Measurements from ENCODE around the gene ITSN1.
"Not testable (repeated sequence)": the region's sequence is repeated elsewhere in the genome, so short reads cannot be mapped to it uniquely, and the experiment has no call there.

The ITSN1 gene

DNA sequence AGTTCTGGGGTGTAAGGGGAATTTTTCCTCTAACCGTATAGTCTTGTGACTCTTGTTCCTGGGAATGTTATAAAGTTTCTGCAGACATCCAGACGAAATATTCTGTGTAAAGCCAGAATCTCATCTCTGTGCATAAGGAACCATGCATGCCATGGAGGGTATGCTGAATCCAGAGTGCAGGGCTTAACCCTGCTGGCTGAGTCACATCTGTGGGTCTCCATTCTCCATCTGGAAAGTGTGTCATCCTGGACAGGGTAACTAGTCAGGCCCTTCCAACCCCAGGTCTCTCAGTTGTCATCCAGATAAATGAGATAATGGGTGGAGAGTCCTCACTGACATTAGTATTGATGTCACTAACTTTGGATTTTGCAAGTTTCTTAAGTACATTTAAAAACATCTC is 224.5 kb downstream of the ITSN1 start:
- no peak for FAIRE-seq

DNA sequence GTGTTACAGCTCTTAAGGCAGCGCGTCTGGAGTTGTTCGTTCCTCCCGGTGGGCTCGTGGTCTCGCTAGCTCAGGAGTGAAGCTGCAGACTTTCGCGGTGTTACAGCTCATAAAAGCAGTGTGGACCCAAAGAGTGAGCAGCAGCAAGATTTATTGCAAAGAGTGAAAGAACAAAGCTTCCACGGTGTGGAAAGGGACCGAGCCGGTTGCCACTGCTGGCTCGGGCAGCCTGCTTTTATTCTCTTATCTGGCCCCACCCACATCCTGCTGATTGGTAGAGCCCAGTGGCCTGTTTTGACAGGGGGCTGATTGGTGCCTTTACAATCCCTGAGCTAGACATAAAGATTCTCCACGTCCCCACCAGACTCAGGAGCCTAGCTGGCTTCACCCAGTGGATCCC is 225.6 kb downstream of the ITSN1 start:
- FAIRE-seq = not testable (repeated sequence)

DNA sequence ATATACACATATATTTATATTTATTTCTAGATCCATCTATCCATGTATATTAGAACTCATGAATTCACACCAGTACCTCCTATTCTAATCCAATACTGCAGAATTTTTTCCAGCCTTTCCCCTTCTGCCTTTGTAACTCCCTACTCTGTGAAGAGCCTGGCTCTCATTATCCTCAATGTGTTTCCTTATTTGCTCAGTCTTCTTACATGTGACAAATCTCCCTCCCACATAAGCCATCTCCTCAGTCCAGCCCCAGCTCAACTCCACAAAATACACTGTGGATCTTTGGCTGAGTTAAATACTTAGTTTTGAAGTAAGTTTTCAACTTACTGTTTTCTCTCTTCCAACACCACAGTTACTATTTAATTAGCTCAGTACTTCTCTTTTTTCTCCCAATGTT is 227.6 kb downstream of the ITSN1 start:
- no peak for FAIRE-seq

DNA sequence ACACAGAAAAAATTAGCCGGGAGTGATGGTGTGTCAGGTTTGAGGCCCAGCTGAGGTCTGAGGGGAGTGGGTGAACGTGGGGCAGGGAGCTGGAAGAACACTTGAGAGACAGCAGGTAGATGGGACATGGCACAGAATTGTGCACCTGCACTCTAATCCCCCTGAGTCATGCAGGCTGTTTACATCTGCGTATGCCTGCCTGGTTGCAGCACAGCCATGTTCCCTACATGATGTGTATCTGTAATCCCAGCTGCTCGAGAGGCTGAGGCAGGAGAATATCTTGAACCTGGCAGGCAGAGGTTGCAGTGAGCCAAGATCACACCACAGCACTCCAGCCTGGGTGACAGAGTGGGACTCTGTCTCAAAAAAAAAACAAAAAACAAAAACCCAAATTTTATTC is 228.5 kb downstream of the ITSN1 start:
- no peak for FAIRE-seq

DNA sequence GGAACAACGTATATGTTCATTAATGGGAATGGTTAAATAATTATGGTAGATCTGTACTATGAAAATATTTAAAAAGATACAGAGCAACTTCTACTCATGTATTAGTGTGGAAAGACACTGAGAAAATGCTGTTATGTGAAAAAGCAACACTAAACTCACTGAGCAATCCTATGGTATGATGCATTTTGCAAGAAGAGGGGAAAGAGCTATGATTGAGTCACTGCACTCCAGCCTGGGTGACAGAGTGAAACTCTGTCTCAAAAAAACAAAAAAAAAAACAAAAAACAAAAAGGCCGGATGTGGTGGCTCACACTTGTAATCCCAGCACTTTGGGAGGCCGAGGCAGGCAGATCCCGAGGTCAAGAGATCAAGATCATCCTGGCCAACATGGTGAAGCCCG is 228.9 kb downstream of the ITSN1 start:
- FAIRE-seq = no peak

DNA sequence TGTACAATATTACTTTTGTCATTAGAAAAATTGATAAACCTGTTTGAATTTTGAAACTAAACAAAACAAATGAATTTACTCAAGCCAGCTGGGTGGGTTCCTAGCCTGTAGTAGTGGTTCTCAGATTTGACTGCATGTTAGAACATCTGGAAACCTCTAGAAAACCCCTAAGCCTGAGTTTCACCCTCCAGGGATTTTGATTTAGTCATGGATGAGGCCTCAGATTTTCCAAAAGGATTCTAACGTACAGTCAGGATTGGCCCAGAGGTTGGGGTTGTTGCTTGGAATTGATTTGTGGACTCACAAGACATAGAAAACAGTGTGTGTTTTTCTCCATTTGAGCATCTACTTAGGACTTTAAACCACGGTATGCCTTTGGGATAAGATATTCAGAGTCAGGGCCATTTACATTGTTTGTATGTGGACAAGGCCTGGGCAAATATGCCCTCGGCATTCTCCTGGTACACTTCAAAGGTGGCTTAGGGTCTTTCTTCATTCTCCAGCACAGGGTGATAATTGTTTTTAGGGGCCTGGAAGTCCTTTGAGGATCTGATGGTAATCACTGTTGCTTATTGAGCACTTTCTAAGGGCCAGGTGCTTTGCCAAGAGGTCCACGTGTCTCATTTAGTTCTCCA is 230.7 kb downstream of the ITSN1 start:
- no peak for FAIRE-seq

DNA sequence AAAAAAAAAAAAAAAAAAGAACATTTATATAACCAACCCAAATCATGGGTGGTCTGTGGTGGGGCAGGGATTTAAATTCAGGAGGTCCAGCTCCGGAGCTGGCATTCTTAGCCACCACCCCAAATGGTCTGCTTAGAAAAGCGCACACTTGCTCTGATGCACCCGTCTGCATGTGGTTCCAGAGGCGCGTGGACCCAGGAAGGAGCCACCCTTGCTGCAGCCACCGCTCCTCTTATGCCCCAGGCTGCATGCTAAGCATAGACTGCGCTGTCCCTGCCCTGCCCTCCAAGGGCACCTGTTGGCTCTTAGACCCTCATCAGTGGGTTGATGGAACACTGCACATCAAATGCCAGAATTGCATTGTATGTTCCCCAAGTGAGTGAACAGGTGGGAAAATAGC is 231.9 kb downstream of the ITSN1 start:
- no peak for FAIRE-seq

DNA sequence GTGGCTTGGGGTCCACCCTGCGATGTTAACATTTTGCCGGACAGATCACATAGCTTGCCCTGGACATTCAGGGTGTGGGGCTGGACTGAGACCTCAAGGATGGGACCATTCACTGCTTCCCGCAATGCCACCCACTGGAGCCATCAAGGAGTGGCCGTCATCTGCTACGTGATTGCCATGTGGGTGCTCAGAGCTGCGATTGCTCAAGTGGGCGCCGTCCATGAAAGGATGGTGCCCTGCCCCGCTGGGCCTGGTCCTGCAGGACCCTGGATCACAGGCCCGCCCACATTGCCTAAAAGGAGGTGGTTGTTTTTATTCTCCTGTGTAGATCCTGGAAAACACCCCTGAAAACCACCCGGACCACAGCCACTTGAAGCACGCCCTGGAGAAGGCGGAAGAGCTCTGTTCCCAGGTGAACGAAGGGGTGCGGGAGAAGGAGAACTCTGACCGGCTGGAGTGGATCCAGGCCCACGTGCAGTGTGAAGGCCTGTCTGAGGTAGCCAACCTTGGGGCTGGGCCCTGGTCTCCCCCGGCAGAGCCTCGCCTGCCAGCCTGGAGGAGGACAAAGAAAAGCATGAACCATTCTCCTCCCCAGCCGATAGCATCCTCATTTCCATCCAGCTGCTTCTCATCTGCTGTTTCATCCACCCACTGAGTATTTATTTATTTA is 232.9 kb downstream of the ITSN1 start:
- no peak for FAIRE-seq

DNA sequence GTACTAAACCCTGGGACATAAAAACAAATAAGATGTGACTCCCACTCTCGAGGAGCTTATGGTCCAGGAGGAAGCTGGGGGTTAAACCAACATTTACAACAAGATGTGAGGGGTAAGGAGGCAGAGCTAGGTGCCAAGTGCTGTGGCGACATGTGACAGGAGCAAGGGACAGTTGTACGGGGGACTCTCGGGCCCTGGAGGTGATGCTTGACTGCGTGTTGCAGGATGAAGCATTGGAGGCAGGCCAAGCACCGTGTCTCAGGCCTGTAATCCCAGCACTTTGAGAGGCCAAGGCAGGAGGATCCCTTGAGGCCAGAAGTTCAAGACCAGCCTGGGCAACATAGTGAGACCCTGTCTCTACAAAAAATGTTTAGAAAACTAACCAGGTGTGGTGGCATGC is 236.5 kb downstream of the ITSN1 start:
- FAIRE-seq = no peak

DNA sequence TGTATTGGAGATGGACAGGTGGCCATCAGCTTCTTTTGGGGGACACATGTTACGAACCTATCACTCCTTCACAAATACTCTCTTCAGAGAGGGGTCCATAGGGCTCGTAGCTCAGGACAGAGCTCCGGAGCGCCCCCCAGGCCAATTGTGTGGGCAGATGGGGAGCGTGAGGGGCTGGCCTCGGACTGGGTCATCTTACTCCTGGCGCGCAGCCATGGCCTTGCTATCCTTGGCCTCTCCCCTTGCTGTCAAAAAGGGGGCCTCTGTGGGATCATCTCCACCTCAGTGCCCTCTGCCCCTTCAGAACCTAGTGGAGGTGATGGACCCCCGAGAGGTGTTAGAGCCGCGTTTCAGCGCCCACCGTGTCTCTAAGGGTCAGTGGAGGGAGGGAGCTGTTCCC is 238.3 kb downstream of the ITSN1 start:
- no peak for FAIRE-seq

DNA sequence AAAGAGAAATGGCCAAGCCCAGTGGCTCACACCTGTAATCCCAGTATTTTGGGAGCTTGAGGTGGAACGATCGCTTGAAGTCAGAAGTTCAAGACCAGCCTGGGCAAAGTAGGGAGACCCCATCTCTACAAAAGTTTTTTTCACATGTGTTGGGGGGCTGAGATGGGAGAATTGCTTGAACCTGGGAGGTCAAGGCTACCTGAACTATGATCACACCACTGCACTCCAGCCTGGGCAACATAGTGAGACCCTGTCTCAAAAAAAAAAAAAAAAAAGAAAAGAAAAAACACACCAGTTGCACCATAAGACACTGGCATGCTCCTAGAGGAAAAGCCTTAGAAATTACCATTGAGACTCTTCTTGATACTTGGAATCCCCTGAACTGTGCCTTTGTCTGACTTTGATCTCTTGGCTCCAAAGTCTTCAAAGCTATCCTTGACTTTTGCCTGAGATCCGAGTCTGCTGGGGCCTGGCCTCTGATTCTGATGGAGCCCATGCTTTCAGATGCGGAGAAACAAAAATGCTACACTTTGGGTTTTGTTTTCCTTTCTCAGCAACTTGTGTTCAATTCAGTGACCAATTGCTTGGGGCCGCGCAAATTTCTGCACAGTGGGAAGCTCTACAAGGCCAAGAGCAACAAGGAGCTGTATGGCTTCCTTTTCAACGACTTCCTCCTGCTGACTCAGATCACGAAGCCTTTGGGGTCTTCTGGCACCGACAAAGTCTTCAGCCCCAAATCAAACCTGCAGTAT is 239.6 kb downstream of the ITSN1 start:
- no peak for FAIRE-seq

DNA sequence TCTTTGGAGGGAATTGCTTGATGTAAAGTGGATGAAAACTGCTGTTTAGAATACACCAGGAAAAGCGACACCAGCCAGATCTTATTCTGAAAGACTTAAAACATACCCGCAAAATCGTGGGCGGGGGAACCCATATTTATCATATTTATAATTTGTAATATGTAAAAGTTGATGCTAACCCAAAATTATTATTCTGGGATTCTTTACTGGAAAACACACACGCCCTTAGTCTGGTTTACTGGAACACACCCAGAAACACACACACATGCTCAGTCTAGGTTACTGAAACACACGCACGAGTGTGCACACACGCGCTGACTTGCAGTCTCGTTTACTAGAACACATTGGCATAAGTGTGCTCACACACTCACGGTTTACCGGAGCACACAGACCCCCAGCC is 240.8 kb downstream of the ITSN1 start:
- no peak for FAIRE-seq

DNA sequence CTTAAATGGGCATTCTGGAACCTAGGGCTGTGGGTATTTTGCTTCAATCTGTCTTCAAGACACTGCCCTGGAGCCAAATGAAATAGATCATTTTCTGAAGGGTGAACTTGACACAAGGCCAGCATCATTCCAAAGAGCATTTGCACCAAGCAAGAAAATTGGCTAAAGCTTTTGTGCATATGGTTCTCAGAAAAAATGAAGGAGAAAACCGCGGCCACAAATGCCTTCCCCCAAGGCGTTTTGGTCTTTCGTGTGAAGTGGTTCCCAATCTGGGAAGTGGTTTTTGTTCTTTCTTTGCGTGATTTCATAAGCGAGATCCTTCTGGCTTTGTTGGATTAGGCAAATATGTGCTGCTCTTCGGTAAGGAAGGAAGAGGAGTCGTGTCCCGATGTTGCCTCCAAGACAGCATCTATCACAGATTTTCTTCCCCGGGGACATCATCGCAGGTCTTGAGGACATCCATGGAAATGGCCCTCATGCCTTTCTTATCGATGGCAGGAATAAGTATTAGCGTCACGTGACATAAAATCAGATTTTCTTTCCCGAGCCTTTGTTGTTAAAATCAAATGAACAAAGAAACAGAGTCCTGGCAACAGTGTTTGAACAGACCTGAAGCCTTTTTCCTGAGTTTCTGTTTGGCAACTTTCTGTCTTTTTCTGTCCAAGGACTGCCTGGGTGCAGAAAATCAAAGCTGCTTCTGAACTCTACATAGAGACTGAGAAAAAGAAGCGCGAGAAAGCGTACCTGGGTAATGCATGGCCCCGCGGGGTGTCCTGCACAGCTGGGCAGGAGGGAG is 242.3 kb downstream of the ITSN1 start:
- FAIRE-seq = no peak

DNA sequence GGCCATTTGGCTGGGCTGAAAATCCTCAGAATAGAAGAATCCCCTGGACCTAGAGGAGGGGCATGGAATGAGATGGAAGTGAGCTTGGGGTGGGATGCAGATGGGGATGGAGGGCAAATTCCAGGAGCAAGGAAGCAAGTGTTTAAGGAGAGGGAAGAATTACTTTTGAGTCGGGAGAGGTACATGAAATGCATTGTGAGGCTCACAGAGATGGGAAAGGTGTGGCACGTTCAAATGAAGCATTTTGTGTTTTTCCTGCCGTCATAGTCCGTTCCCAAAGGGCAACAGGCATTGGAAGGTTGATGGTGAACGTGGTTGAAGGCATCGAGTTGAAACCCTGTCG is 242.8 kb downstream of the ITSN1 start:
- no peak for FAIRE-seq

DNA sequence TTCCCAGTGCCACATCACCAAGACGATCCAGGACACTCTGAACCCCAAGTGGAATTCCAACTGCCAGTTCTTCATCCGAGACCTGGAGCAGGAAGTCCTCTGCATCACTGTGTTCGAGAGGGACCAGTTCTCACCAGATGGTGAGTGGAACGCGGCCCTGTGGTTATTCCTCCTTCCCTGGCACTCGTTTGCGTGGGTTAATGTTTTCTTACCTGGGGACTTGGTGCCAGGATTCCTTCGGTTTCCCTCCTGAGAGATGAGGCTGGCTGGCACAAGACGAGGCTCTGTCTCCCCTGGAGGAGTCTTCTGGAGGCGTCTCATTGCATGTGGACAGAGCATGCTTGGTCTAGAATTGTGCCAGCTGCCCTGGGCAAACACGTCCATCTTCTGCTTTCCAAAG is 244.0 kb downstream of the ITSN1 start:
- no peak for FAIRE-seq

DNA sequence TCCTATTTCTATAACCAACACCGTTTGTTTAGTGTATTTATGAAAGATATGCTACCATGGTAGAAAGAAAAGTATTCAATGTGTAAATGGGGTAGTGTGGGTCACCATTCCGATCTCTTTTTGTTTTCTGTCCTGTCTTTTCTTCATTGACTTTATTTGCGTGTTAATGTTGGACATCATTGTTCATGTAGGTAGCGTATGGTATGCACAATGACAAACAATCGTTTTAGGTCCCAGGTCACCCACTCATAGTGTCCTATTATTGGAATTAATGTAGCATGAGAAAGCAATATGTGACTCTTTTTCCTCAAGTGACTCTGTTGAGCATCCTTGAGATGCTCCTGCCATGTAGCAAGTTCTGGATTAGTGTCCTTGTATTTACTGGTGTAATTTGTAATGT is 247.9 kb downstream of the ITSN1 start:
- FAIRE-seq = no peak

DNA sequence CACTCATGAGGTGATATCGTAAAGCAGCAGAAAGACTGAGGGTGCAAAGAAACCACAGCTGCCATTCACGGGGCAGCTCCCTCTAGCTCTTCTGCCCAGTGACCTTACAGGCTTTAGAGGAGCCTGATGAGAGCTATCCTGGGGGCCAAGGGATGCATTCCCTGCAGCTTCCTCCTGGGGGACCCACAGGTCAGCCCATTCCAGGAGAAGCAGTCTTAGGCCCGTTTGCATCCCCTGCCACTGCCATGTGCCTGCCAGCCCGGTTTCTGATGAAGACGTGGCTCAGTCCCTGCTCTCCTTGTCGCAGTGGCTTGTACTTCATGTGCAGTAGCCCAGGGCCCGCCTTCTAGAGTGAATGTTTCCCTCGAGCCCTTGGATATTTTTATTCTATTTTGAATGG is 250.6 kb downstream of the ITSN1 start:
- FAIRE-seq = no peak

DNA sequence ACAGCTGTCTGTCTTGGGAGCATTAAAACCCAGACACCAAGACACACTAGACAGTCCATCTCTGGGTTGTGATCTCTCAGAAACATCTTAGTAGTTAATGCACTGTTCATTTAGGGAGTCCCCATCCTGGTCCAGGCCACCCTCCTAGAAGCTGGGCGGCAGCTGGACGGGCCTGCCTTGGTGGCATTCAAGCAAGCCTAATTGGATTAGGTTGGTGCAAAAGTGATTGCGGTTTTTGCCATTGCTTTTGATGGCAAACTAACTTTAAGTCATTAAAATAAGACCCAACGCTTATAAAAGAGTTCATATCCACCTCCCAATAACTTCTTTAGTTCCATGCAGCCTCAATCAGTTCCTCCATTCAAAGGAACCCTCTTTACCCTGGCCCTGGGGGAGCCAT is 251.6 kb downstream of the ITSN1 start:
- no peak for FAIRE-seq

DNA sequence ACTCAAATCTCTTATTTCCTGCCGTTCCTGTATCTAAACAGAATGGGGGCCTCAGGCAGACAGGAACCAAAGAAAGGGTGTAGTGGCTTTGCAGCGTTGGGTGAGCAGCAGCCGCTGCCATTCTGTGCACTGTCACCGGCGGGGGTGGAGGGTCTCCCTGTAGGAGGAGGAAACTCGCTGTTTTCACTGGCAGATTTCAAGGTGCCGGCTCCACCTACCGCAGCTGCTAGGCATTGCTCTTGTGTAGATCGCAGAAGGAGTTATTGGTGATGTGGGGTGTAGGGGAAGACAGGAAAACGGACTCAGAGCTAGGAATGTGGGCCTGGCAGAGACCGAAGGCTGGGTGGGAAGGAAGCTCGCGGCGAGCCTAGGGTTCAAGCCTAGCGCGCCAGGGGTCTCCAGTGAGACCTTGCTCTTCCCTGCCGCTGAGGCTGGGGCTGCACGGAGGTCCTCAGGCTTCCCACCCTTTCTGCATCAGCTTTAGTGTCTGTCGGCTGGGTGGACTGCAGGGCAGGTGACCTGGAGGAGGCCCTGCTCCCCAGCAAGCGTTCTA is 252.5 kb downstream of the ITSN1 start:
- no peak for FAIRE-seq

DNA sequence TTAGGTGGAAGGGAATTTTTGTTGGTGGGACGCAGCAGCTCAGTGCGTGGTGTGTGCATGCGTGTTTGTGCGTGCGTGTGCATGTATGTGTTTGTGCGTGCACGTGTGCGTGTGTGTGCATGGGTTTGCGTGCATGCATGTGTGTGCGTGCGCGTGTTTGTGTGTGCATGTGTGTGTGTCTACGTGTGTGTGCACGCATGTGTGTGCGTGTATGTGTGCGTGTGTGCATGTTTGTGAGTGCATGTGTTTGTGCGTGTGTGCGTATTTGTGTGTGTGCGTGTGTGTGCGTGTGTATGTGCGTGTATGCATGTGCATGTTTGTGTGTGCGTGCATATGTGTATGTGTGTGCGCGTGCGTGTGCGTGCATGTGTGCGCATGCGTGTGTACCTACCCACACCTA is 253.1 kb downstream of the ITSN1 start:
- no peak for FAIRE-seq

DNA sequence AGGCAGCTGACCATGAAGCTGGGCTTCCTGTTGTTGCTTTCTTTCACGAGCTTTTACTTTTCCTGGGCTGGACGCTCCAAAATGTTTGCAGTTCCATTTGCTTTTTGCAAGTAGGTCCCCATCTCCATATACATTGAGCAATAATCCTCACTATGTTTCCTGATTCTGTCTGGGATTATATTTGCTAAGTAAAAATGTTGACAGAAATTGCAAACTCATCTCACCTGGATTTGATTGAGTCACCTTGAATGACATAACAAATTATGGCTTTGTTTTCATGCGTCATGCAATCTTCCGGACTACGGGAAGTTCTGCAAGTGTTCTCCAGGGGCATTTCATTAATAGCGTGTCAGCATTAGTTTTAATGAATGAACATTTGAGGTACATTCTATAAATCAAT is 254.4 kb downstream of the ITSN1 start:
- no peak for FAIRE-seq

DNA sequence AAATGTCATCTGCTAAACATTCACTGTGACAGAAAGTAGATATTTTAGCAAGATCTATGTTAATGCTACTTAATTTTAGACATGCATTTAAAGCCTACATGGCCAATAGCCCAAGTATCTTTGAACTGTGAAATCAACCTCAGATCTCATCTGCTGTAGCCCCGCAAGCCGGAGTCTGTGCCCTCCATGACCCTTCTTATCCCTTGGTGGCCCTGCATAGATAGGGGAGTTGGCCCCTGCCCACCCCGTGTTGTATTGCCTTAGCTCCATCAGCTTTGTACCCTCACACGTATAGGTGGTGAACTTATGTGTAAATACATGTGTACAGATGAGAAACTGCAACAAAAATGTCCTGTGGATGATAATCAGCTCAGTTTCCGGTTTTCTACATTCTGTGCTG is 254.8 kb downstream of the ITSN1 start:
- FAIRE-seq = no peak

DNA sequence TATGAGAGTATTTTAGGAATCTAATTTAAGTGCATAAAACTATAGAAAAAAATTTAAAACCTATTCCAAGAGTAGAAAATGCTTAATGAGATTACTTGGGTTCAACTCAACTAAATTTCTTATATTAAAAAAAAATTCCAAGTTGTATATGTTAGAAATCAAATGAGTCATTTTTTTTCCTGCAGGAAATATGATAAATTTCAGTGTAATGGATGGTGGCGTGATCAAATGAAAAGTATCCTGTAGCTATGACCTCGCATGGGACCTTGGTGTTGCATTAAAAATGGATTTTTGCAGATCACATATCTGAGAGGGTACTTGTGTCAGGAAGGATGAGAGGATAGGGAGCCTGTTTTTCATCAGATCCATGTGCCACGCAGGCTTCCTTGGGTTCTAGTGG is 255.4 kb downstream of the ITSN1 start:
- no peak for FAIRE-seq
